Naive thymus-derived CD4-positive, alpha-beta T cell (primary cell): Measurements from ENCODE around the gene EOLA2. TPM values are rescaled to one million over a fixed set of nuclear protein-coding genes. Genes with fewer than 3 reads are reported as not detected.
"Not testable (repeated sequence)": the region's sequence is repeated elsewhere in the genome, so short reads cannot be mapped to it uniquely, and the experiment has no call there.

Experiments
- ATAC-seq: fragments of 150-1000 bp; cut with Tn5 transposase; 2 replicates; pipeline ENCODE4 v1.10.0; 2021; ENCODE audit warnings: mild to moderate bottlenecking, moderate library complexity
- CTCF ChIA-PET: fragments of 350-600 bp; sonication (Branson Sonifier 250); formaldehyde crosslinking; loops from one replicate; lab custom pipeline; 2021; ENCODE audit warnings: antibody characterized with exemption; lab: Charles Lee
- POLR2A ChIA-PET: fragments of 350-600 bp; sonication (Branson Sonifier 250); formaldehyde crosslinking; loops from one replicate; lab custom pipeline; 2021; ENCODE audit warnings: antibody characterized with exemption, inconsistent platforms; lab: Charles Lee
- DNase-seq, 9 donors: peaks; one replicate each; pipeline versions ENCODE4 v3.0.0 to v3.0.0-alpha.2; 2020 to 2022; ENCODE audit warnings: mixed read lengths in 1 of 9
- H3K27ac ChIP-seq: one replicate; pipeline ENCODE4 v1.7.0; 2013; ENCODE audit warnings: mild to moderate bottlenecking, low read depth, low read length, moderate library complexity
- H3K27me3 ChIP-seq, 2 donors: one replicate each; pipeline ENCODE4 v1.7.0; 2013; ENCODE audit warnings: low read length in 2 of 2, mild to moderate bottlenecking in 2 of 2, moderate library complexity in 2 of 2; ENCODE audit not compliant: control insufficient read depth in 2 of 2, insufficient read depth in 2 of 2
- H3K36me3 ChIP-seq, 3 experiments: 1 replicate in 2 of 3; 2 replicates in 1 of 3; pipeline ENCODE4 v1.7.0; 2013; ENCODE audit warnings: low read length in 3 of 3, mild to moderate bottlenecking in 3 of 3, moderate library complexity in 1 of 3; ENCODE audit not compliant: insufficient read depth in 3 of 3, control insufficient read depth in 2 of 3
- H3K4me1 ChIP-seq, 2 donors: one replicate each; pipeline ENCODE4 v1.7.0; 2013; ENCODE audit warnings: low read length in 2 of 2, mild to moderate bottlenecking in 2 of 2, moderate library complexity in 1 of 2; ENCODE audit not compliant: control insufficient read depth in 2 of 2, insufficient read depth in 2 of 2
- H3K4me3 ChIP-seq: 2 replicates; pipeline ENCODE4 v1.7.0; 2013; ENCODE audit warnings: mild to moderate bottlenecking, low read length
- H3K9me3 ChIP-seq, 3 experiments: 1 replicate in 2 of 3; 2 replicates in 1 of 3; pipeline ENCODE4 v1.7.0; 2013; ENCODE audit warnings: low read length in 3 of 3; ENCODE audit not compliant: control insufficient read depth in 2 of 3
- H3K27ac Mint-ChIP-seq, 9 donors: one replicate each; pipeline ENCODE4 v1.8.0; 2020 to 2022; ENCODE audit warnings: mixed read lengths in 9 of 9, mild to moderate bottlenecking in 8 of 9, moderate library complexity in 5 of 9, inconsistent platforms in 2 of 9
- H3K27me3 Mint-ChIP-seq, 5 donors: one replicate each; pipeline ENCODE4 v1.8.0; 2021 to 2022; ENCODE audit warnings: mixed read lengths in 5 of 5, mild to moderate bottlenecking in 1 of 5
- H3K36me3 Mint-ChIP-seq, 5 donors: one replicate each; pipeline ENCODE4 v1.8.0; 2020 to 2022; ENCODE audit warnings: mixed read lengths in 5 of 5, mild to moderate bottlenecking in 3 of 5, inconsistent platforms in 1 of 5
- H3K4me1 Mint-ChIP-seq, 7 donors: one replicate each; pipeline ENCODE4 v1.8.0; 2020 to 2022; ENCODE audit warnings: mixed read lengths in 7 of 7, mild to moderate bottlenecking in 3 of 7, inconsistent platforms in 1 of 7
- H3K4me3 Mint-ChIP-seq, 10 donors: one replicate each; pipeline ENCODE4 v1.8.0; 2020 to 2022; ENCODE audit warnings: mild to moderate bottlenecking in 10 of 10, mixed read lengths in 10 of 10, moderate library complexity in 6 of 10, inconsistent platforms in 2 of 10
- H3K9me3 Mint-ChIP-seq, 11 donors: one replicate each; pipeline ENCODE4 v1.8.0; 2020 to 2022; ENCODE audit warnings: mixed read lengths in 11 of 11, mild to moderate bottlenecking in 4 of 11, inconsistent platforms in 1 of 11, moderate library complexity in 1 of 11
- intact Hi-C, 2 donors: fragments of 100-400 bp; cut with micrococcal nuclease; formaldehyde crosslinking; loops; one replicate each; pipeline ENCODE4 v1.15.1; 2023
- polyA plus RNA-seq, 2 donors: library from polyadenylated mRNA; unstranded; fragments of 300-500 nt; fragmentation: Illumina TruSeq; gene quantifications; one replicate each; pipeline ENCODE4 v1.2.3, GENCODE V29; 2021
- total RNA-seq, 6 experiments: library from RNA in 5 of 6; stranded (reverse) in 5 of 6; gene quantifications; 1 replicate in 5 of 6; 2 replicates in 1 of 6; pipeline ENCODE4 v1.2.3 and lab custom pipeline; 2021 to 2026

The EOLA2 gene
- total and polyA plus RNA-seq, 7 experiments from 2014 or later: 23.3 to 59.1 (median 45.3) TPM

DNA sequence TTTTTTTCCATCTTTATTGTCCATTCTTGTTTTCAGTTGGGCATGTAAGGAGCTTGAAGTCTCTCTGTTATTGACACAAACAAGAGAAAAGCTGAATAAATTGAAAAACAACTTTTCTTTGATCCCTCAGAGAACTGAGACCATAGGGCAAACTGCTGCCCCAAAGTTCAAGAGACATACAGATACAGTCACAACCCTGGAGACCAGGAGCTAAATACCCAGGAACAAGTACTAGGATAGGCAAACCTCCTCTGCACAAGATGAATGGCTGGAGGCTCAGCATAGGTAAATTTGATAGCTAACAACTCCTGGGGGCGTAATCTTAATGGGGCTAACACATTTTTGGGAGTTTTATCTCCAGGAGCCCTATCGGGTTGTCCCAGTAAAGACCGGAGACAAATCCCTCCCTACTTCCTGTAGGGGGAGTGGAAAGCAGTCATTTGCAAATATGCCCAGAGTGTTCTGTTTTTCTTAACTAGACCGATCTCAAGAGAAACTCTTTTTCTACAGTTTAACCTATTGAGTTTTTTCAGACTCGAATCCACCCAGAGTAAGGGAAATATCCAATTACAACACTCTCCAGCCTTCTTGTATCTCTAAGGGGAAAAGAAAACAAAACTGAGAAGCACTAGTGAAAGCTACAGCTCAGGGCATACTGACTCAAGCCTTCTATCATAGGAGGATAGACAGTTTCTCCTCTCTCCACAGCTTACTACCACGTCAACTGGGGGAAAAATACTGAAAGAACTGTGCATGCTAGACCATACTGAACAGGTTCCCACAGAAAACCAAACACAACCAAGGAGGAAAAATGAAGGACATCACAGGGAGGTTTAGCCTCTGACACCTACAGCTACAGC lies 34.2 kb downstream of the EOLA2 start:
- Histone ChIP-seq H3K4me1 (no peaks in the 10 kb centered on the region), H3K27ac (no peak overlapping the region), H3K4me3 (no peak overlapping the region), H3K9me3 (no peaks in the 10 kb centered on the region), H3K36me3 (no peaks in the 10 kb centered on the region), H3K27me3 (no peaks in the 10 kb centered on the region)
- DNase-seq (no peak), ATAC-seq (no peak)
- ChIA-PET CTCF (no interaction called here), POLR2A (no interaction called here)
- Mint-ChIP-seq H3K36me3 (peaks cover 0 to 2% (median 0%) of the 10 kb centered on the region in 5 donors), H3K4me3 (peak overlapping the region in 2 of 10 donors; percentile 40 to 72), H3K9me3 (peaks cover 0 to 17% (median 0%) of the 10 kb centered on the region in 11 donors), H3K27ac (peak overlapping the region in 1 of 9 donors; percentile 79), H3K27me3 (peaks cover 0 to 3% (median under 1%) of the 10 kb centered on the region in 5 donors), H3K4me1 (peaks cover 0 to 11% (median 0%) of the 10 kb centered on the region in 7 donors)
- intact Hi-C loops: no loop called here

DNA sequence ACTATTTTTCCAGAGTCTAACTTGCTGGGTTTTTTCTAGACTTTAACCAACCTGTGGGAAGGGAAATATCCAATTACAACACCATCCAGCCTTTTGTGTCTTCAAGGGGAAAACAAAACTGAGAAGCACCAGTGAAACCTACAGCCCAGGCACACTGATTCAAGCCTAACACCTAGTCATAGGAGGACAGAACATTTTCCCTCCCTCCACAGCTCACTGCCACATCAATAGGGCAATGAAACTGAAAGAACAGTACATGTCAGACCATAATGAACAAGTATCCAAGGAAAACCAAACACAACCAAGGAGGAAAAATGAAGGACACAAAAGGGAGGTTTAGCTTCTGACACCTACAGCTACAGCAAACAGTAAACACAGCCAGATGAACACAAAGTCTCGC lies 39.7 kb downstream of the EOLA2 start:
- Mint-ChIP-seq H3K4me1 (peaks cover 0 to 7% (median 0%) of the 10 kb centered on the region in 7 donors), H3K9me3 (peaks cover 0 to 6% (median 0%) of the 10 kb centered on the region in 11 donors), H3K36me3 (peaks cover 0 to 9% (median 0%) of the 10 kb centered on the region in 5 donors), H3K4me3 (no peak overlapping the region), H3K27me3 (peaks cover 0 to 13% (median 3%) of the 10 kb centered on the region in 5 donors), H3K27ac (no peak overlapping the region)
- CTCF ChIA-PET: interaction anchor here (0.5 kb wide), 1 partner anchor 1537 kb away, joined by 3 read pairs; no protein-coding TSS in a partner anchor
- H3K4me3 ChIP-seq: no peak overlapping the region
- POLR2A ChIA-PET: no interaction called here
- no peak overlapping the region for H3K27ac ChIP-seq
- DNase-seq: no peak
- H3K27me3 ChIP-seq: no peaks in the 10 kb centered on the region
- no peaks in the 10 kb centered on the region for H3K36me3 ChIP-seq
- ATAC-seq: no peak
- no peaks in the 10 kb centered on the region for H3K4me1 ChIP-seq
- no peaks in the 10 kb centered on the region for H3K9me3 ChIP-seq
- intact Hi-C loops: no loop called here

DNA sequence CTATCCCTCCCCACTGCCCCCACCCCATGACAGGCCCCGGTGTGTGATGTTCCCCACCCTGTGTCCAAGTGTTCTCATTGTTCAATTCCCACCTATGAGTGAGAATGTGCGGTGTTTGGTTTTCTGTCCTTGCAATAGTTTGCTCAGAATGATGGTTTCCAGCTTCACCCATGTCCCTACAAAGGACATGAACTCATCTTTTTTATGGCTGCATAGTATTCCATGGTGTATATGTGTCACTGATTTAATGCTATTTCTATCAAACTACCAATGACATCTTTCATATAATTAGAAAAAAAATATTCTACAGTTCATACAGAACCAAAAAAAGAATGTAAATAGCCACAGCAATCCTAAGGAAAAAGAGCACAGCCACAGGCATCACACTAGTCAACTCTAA lies 47.5 kb downstream of the EOLA2 start:
- POLR2A ChIA-PET, H3K4me3 Mint-ChIP-seq, H3K4me1 Mint-ChIP-seq, intact Hi-C loops, H3K27me3 Mint-ChIP-seq, H3K9me3 Mint-ChIP-seq, CTCF ChIA-PET, DNase-seq, H3K4me3 ChIP-seq, H3K9me3 ChIP-seq, H3K27ac ChIP-seq, H3K27ac Mint-ChIP-seq, H3K36me3 ChIP-seq, ATAC-seq, H3K27me3 ChIP-seq, H3K36me3 Mint-ChIP-seq, H3K4me1 ChIP-seq: not testable (repeated sequence)

Other genes starting within 250 kb of the EOLA2 start
- not detected for gene MAGEA11, start 226.4 kb downstream of the EOLA2 start, total RNA-seq
- gene MAGEA11, start 226.4 kb downstream of the EOLA2 start, polyA plus RNA-seq: not detected
- 1 to 10 TPM in 3 of 5 experiments, under 1 TPM in 2; 0.47 to 2.8 (median 1.2) TPM for gene HSFX1, start 164.4 kb downstream of the EOLA2 start, total RNA-seq
- gene HSFX1, start 164.4 kb downstream of the EOLA2 start, polyA plus RNA-seq: under 1 TPM in 1 of 2 donors, not detected in 1; 0.52 TPM
- gene MAGEA9, start 156.6 kb downstream of the EOLA2 start, total RNA-seq: not detected
- not detected for gene MAGEA9, start 156.6 kb downstream of the EOLA2 start, polyA plus RNA-seq
- not detected for gene MAGEA8, start 57.3 kb downstream of the EOLA2 start, total RNA-seq
- gene MAGEA8, start 57.3 kb downstream of the EOLA2 start, polyA plus RNA-seq: not detected
- not detected for gene HSFX4, start 8.9 kb downstream of the EOLA2 start, total RNA-seq
- gene HSFX4, start 8.9 kb downstream of the EOLA2 start, polyA plus RNA-seq: not detected